Measurements from ENCODE around the gene CTBP2. TPM values are rescaled to one million over a fixed set of nuclear protein-coding genes. Genes with fewer than 3 reads are reported as not detected.
A peak's percentile ranks its signal among the peaks of the same experiment; 100 is the strongest.

The CTBP2 gene
- total and polyA plus RNA-seq, 8 donors, result 71.2 to 90.0 (median 84.1) TPM

GRCh38 chr10:125103466-125103865 lies 56.9 kb downstream of the CTBP2 start:
- Histone ChIP-seq H3K4me3 (no peak overlapping the region), H3K4me1 (peaks cover 6 to 38% of the 10 kb centered on the region in 2 donors), H3K27me3 (no peaks in the 10 kb centered on the region), H3K36me3 (peaks cover 0 to 28% of the 10 kb centered on the region in 2 donors), H3K27ac (no peak overlapping the region), H3K9me3 (no peaks in the 10 kb centered on the region)
- DNase-seq (no peak), ATAC-seq (no peak)
- TF ChIP-seq CTCF (IDR thresholded peaks at IDR 0.05), result no peak
- intact Hi-C loops (cut with DNase I), result no loop called here

GRCh38 chr10:125102821-125103220 lies 57.5 kb downstream of the CTBP2 start:
- H3K4me1 ChIP-seq, result peaks cover 6 to 38% of the 10 kb centered on the region in 2 donors
- H3K36me3 ChIP-seq, result peaks cover 0 to 21% of the 10 kb centered on the region in 2 donors
- peak overlapping the region; percentile 10 to 41 for H3K27ac ChIP-seq
- DNase-seq, result no peak
- ATAC-seq, result no peak
- TF ChIP-seq CTCF (IDR thresholded peaks at IDR 0.05), result no peak
- intact Hi-C loops (cut with DNase I), result no loop called here
- no peak overlapping the region for H3K4me3 ChIP-seq
- H3K9me3 ChIP-seq, result no peaks in the 10 kb centered on the region
- H3K27me3 ChIP-seq, result no peaks in the 10 kb centered on the region

- H3K36me3 ChIP-seq, result peaks cover 0 to 19% of the 10 kb centered on the region in 2 donors
- TF ChIP-seq CTCF (IDR thresholded peaks at IDR 0.05), result no peak
Observed at GRCh38 chr10:125102246-125102645, 58.1 kb downstream of the CTBP2 start.

GRCh38 chr10:125101581-125101980 lies 58.8 kb downstream of the CTBP2 start:
- no peak for TF ChIP-seq CTCF (IDR thresholded peaks at IDR 0.05)
- no peak overlapping the region for H3K27ac ChIP-seq

More at GRCh38 chr10:125102246-125102645, 58.1 kb downstream of the CTBP2 start:
- no peaks in the 10 kb centered on the region for H3K9me3 ChIP-seq
- H3K4me1 ChIP-seq, result peaks cover 6 to 40% of the 10 kb centered on the region in 2 donors
- intact Hi-C loops (cut with DNase I), result no loop called here
- no peak overlapping the region for H3K4me3 ChIP-seq
- peak overlapping the region in 1 of 2 donors; percentile 41 for H3K27ac ChIP-seq
- peak in 2 of 4 donors; percentile 33 to 82 for DNase-seq
- peak; percentile 73 for ATAC-seq
- no peaks in the 10 kb centered on the region for H3K27me3 ChIP-seq

GRCh38 chr10:125101049-125101448 lies 59.3 kb downstream of the CTBP2 start:
- Histone ChIP-seq H3K9me3 (no peaks in the 10 kb centered on the region), H3K4me1 (peaks cover 6 to 52% of the 10 kb centered on the region in 2 donors), H3K4me3 (no peak overlapping the region), H3K27ac (no peak overlapping the region), H3K36me3 (peaks cover 0 to 7% of the 10 kb centered on the region in 2 donors), H3K27me3 (no peaks in the 10 kb centered on the region)
- ATAC-seq (no peak), DNase-seq (no peak)
- intact Hi-C loops (cut with DNase I), result no loop called here
- no peak for TF ChIP-seq CTCF (IDR thresholded peaks at IDR 0.05)

More at GRCh38 chr10:125101581-125101980, 58.8 kb downstream of the CTBP2 start:
- DNase-seq (no peak), ATAC-seq (no peak)
- Histone ChIP-seq H3K36me3 (peaks cover 0 to 12% of the 10 kb centered on the region in 2 donors), H3K4me3 (no peak overlapping the region), H3K4me1 (peaks cover 6 to 46% of the 10 kb centered on the region in 2 donors), H3K27me3 (no peaks in the 10 kb centered on the region), H3K9me3 (no peaks in the 10 kb centered on the region)
- intact Hi-C loops (cut with DNase I), result no loop called here

Measured in left lung (tissue), 10 donors.